Measurements from ENCODE around the gene SLC7A11. TPM values are rescaled to one million over a fixed set of nuclear protein-coding genes. Genes with fewer than 3 reads are reported as not detected.

SLC7A11 gene
- total RNA-seq, 1 donor, result 118 TPM

DNA sequence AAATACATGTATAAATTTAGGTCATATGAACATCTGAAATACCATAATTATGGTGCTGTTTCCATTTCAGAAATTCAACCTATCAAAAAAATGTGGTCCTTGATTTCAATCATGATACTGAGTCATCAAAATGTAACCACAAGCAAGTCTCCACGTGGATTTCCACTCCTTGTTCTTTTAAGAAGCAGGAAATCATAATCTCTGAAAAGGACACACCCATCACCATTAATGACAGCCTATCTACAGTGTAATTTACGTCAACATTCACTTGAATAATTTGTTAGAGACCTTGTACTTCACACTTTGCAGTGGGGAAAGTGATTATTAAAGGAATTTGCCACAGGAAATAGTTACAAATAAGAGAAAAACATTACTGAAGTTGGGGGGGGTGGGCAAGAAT, 17.7 kb upstream of the SLC7A11 start:
- TF ChIP-seq, protein P1, sequence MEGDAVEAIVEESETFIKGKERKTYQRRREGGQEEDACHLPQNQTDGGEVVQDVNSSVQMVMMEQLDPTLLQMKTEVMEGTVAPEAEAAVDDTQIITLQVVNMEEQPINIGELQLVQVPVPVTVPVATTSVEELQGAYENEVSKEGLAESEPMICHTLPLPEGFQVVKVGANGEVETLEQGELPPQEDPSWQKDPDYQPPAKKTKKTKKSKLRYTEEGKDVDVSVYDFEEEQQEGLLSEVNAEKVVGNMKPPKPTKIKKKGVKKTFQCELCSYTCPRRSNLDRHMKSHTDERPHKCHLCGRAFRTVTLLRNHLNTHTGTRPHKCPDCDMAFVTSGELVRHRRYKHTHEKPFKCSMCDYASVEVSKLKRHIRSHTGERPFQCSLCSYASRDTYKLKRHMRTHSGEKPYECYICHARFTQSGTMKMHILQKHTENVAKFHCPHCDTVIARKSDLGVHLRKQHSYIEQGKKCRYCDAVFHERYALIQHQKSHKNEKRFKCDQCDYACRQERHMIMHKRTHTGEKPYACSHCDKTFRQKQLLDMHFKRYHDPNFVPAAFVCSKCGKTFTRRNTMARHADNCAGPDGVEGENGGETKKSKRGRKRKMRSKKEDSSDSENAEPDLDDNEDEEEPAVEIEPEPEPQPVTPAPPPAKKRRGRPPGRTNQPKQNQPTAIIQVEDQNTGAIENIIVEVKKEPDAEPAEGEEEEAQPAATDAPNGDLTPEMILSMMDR (IDR thresholded peaks at IDR 0.05; ENCODE audit: insufficient read depth, low read length), result no peak
- H3K4me3 ChIP-seq (ENCODE audit: low read depth, low read length), result no peak overlapping the region
- DNase-seq (ENCODE audit: low read depth), result peak; percentile 66

DNA sequence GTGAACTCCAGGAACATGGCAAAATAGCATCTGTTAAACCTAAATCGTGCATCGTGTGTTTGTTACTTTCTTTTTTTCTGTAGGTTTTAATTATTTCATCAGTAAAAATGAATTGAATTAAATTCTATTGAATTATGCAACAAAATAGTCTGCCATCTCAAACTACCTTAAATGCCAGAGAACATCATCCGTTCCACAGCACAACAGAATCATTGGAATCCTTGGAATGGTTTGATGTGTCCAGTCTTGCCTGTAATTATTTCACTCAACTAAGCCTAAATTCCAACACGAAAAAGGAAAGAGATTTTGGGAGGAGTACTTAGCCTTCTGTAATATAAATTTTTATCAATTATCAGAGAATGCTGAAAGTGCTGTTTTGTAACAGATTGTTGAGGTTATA, 17.1 kb upstream of the SLC7A11 start:
- TF ChIP-seq, protein P1 (IDR thresholded peaks at IDR 0.05; ENCODE audit: insufficient read depth, low read length), result no peak
- H3K4me3 ChIP-seq (ENCODE audit: low read depth, low read length), result no peak overlapping the region
- DNase-seq (ENCODE audit: low read depth), result peak; percentile 44

DNA sequence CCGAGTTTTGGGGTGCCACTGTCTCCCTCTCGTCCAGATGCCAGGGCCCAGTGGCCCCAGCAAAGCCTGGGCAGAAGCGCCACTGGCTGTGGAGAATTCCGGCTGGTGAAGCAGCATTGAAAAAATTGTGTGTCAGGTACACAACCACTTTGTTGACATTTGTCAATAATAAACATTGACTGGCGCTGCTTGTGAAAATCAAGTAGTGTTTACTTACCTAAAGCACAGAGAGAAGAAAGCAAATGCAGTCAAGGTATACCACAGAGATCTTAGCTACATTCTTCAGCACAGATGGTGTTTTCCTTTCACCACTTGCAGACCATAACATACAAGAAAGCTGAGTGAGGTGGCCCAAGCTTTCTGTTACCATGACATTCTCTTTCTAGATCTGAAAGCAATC, 14.5 kb upstream of the SLC7A11 start:
- TF ChIP-seq, protein P1 (IDR thresholded peaks at IDR 0.05; ENCODE audit: insufficient read depth, low read length), result no peak
- no peak overlapping the region for H3K4me3 ChIP-seq (ENCODE audit: low read depth, low read length)
- no peak for DNase-seq (ENCODE audit: low read depth)

DNA sequence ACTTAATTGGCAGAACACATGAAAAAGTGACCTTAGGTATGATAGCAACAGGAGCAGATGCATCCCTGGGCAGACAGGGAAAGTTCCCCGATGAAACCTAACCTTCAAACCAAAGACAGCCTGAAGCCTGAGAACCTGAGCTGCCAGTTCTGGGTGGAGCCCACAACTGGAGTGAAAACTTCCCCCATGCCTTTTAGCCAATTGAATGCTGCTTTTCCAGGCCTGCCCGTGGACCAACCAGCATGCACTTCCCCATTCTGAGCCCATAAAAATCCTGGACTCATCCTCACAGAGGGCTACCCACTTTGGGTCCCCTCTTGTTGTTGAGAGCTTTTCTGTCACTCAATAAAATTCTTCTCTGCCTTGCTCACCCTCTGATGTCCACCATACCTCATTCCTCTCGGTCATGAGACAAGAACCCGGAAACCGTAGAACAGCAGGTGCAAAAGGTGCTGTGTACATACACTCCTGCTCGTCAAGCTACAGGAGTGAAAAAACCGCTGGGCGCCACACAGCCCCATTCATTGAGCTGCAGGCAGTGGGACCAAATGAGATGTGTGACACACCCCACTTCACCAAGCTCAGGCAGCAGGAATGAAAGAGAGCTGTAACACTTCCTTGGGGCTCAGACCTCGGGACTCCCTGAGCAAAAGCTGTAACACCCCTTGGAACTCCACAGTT, 13.9 kb upstream of the SLC7A11 start:
- no peak overlapping the region for H3K4me3 ChIP-seq (ENCODE audit: low read depth, low read length)
- DNase-seq (ENCODE audit: low read depth), result no peak
- TF ChIP-seq, protein P1 (IDR thresholded peaks at IDR 0.05; ENCODE audit: insufficient read depth, low read length), result no peak

DNA sequence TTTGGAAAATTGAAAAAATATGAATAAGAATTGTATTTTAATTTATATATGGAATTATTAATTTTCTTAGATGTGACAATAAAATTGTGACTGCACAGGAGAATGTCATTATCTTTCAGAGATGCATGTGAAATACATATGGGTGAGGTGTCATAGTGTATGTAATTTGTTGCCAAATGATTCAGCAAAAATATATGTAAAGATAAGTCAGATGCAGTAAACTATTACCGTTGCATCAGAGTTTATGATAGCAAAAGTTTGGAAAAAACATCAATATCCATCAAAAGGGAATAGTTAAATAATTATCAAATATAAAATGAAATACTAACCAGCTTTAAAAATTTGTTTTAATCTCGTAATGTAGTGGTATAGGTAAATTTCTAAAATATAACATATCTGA, 10.4 kb upstream of the SLC7A11 start:
- DNase-seq (ENCODE audit: low read depth), result no peak
- no peak overlapping the region for H3K4me3 ChIP-seq (ENCODE audit: low read depth, low read length)
- TF ChIP-seq, protein P1 (IDR thresholded peaks at IDR 0.05; ENCODE audit: insufficient read depth, low read length), result no peak

DNA sequence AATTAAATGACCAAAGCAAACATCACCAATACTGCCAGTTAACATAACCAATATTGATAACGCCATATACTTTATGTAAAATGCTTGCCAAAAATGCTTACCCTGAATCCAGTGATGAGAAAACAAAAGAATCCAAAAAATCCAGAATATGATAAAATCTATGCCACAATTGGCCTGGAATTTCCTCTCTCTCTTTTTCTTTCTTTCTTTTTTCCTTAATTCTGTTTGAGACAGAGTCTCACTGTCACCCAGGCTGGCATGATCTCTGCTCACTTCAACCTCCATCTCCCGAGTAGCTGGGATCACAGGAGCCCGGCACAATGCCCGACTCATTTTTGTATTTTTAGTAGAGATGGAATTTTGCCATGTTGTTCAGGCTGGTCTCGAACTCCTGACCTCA, 9.8 kb upstream of the SLC7A11 start:
- no peak for DNase-seq (ENCODE audit: low read depth)
- H3K4me3 ChIP-seq (ENCODE audit: low read depth, low read length), result no peak overlapping the region
- TF ChIP-seq, protein P1 (IDR thresholded peaks at IDR 0.05; ENCODE audit: insufficient read depth, low read length), result no peak

DNA sequence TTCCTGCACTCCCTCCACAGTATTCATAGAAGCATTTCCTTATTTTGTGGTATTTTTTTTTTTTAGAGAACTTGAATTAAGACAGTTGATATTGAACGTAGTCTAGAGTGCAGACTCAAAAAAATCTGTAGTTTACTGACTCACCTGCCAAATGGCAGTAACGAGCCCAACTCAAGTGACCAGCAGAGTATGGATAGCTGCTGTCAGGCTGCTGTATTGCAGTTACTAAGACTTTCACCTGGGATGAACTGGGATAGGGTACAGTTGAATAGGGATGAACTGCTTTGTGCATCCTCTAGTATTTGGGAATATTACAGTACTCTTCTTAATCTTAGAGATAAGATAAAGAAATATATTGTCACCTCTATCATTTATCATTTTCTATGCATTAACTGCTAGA, 7.0 kb upstream of the SLC7A11 start:
- DNase-seq (ENCODE audit: low read depth), result no peak
- TF ChIP-seq, protein P1 (IDR thresholded peaks at IDR 0.05; ENCODE audit: insufficient read depth, low read length), result no peak
- no peak overlapping the region for H3K4me3 ChIP-seq (ENCODE audit: low read depth, low read length)

Data from fibroblast of the aortic adventitia (primary cell).